ENCODE measurements around the gene GRK1.

The GRK1 gene

GRCh38 chr13:113632706-113633484 is 34.1 kb upstream of the GRK1 start:
- DNase-seq (ENCODE audit: low read depth, low spot score) = no peak

DNA sequence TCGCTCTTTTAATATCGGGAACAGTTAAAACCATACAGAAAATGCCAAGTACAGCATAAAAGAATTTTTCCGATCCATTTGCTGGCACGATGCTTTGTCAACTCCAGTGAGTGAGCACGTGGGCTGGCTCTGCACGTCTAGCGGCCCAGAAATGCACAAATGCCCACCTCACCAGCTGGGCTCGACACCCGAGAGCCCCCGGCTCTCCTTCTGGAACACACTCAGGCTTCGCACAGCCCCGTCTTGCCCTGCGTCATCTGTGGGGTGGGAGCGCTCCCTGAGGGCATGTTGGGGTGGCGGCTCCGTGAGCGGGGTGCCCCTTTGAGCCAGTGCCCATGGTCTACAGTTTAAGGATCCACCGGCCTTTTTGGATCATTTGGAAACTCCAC is 33.5 kb upstream of the GRK1 start:
- DNase-seq (ENCODE audit: low read depth, low spot score) = no peak

DNA sequence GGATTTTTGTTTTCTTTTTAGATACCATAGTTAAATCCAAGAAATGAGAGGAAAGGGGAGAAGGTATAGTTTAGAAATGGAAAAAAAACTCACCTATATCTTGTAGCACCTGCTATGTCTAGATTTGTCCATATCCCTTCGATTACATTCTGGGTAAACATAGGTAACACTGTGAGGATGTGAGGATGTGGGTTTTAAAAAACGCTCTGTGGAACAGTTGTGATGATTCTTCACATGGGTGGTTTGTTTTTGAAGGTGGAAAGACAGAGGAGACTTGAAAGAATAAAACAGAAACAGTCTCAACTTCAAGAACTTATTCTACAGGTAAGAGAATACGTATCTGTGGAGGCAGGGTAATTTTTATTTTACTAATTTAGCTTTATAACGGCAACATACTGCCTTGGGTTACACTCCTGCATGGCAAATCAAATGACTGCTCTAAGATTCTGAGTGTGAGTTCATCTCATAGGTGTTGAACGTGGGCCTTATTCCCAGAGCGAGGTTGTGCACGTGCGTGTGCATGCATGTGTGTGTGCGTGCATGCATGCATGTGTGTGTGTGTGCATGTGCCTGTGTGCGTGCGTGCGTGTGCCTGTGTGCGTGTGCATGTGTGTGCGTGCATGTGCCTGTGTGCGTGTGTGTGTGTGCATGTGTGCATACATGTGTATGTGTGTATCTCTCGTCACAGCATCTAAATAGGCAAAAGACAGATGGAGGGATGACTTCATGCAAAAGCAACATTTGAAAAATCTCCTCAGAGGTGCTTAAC is 32.6 kb upstream of the GRK1 start:
- no peak for DNase-seq (ENCODE audit: low read depth, low spot score)

GRCh38 chr13:113635048-113635420 is 32.0 kb upstream of the GRK1 start:
- no peak for DNase-seq (ENCODE audit: low read depth, low spot score)

- DNase-seq (ENCODE audit: low read depth, low spot score) = no peak
Measured at GRCh38 chr13:113635709-113636108, 31.3 kb upstream of the GRK1 start.

DNA sequence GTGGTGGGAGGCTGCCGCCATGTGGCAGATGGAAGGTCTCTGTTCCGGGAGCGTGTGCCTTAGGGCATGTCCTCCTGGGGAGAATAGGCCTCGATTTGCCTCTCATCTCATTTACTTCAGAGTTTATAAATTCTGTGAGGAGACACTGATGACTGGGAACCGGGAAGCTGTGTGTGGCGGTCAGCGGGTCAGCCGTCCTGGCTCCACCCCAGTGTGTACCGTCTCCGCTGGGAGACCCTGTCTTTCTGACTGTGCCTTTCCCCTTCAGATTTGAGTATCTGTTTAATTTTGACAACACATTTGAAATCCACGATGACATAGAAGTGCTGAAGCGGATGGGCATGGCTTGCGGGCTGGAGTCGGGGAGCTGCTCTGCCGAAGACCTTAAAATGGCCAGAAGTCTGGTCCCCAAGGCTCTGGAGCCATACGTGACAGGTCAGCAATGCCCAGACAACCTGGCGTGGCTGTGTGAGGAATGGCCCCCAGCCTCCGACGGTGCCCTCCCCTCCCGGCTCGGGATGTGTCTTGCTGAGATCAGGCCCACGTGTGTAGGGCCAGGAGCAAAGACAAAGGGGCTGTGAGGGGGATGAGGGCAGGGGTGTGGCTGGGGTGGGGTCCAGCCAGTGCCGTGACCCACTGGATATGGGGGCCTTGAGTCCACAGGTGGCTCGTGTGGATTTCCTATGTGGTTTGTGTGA is 30.6 kb upstream of the GRK1 start:
- no peak for DNase-seq (ENCODE audit: low read depth, low spot score)

GRCh38 chr13:113637262-113638160 is 29.5 kb upstream of the GRK1 start:
- DNase-seq (ENCODE audit: low read depth, low spot score) = no peak

DNA sequence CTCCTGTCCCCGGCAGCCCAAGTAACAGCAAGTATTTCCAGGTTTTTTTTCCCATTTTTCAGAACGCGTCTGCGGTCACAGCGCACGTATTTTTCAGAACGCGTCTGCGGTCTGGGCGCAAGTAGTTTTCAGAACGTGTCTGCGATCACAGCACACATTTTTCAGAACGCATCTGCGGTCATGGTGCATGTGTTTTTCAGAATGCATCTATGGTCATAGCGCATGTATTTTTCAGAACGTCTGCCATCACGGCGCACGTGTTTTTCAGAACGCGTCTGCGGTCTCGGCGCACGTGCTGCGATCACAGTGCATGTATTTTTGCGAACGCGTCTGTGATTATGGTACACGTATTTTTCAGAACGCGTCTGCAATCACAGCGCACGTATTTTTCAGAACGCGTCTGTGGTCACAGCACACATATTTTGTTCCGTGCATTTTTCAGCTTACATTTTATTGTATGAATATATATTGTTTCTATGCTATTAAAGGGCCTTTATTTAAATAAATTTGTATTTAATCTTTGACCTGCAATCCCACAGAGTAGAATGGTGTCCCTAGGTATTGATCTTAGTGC is 28.8 kb upstream of the GRK1 start:
- no peak for DNase-seq (ENCODE audit: low read depth, low spot score)

GRCh38 chr13:113638806-113639205 is 28.2 kb upstream of the GRK1 start:
- DNase-seq (ENCODE audit: low read depth, low spot score) = no peak

- DNase-seq (ENCODE audit: low read depth, low spot score) = no peak
Measured at GRCh38 chr13:113639616-113640262, 27.3 kb upstream of the GRK1 start.

DNA sequence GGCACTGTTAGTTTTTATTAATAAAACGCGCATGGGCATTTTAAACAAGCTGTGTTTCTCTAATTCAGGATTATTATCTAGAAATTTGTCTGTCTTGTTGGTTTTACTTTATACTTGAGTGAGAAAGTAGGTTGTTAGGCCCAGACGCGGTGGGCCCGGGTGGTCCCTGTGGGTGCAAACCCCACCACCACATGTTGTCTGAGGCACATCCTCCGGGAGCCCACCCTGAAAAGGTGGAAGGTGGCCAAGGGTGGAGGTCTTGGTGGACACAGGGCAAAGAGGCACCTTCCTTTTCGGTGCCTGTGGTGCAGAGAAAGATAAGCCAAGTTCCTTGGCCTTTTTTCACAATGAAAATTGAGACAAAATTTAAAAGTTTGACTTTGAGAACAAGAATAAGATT is 25.6 kb upstream of the GRK1 start:
- DNase-seq (ENCODE audit: low read depth, low spot score) = no peak

DNA sequence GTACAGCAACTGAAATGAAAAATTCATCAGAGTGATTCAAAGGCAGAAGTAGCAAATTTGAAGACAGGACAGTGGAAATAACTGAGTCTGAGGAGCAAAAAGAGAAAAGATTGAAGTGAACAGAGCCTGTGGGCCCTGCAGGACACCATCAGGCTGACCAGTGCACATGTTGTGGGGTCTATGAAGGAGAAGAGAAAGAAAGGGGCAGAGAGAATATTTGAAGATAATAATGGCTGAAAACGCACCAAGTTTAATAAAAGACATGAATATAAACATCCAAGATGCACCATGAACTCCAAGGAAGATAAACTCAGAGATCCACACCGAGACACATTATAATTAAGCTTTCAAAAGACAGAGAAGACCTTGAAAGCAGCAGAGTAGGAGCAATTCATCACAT is 24.5 kb upstream of the GRK1 start:
- DNase-seq (ENCODE audit: low read depth, low spot score) = no peak

- DNase-seq (ENCODE audit: low read depth, low spot score) = no peak
Measured at GRCh38 chr13:113643593-113643992, 23.4 kb upstream of the GRK1 start.

GRCh38 chr13:113644800-113645199 is 22.2 kb upstream of the GRK1 start:
- DNase-seq (ENCODE audit: low read depth, low spot score) = no peak

- DNase-seq (ENCODE audit: low read depth, low spot score) = no peak
Measured at GRCh38 chr13:113645329-113645728, 21.7 kb upstream of the GRK1 start.

DNA sequence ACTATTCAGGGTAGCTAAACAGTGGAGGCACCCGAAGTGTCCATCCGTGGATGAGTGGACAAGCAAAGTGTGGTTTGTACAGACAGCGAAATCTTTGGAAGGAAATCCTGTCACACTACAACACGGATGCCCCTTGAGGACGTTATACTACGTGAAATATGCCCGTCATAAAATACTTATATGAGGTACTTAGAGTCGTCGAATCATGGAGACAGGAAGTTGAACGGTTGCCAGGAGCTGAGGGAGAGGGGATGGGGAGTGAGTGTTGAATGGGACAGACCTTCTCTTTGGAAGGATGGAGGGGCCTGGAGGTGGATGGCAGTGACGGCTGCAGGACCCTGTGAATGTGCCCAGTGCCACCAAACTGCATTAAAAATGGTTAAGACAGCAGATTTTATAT is 20.6 kb upstream of the GRK1 start:
- no peak for DNase-seq (ENCODE audit: low read depth, low spot score)

- DNase-seq (ENCODE audit: low read depth, low spot score) = no peak
Measured at GRCh38 chr13:113646921-113647340, 20.1 kb upstream of the GRK1 start.

- no peak for DNase-seq (ENCODE audit: low read depth, low spot score)
Measured at GRCh38 chr13:113647351-113648215, 19.4 kb upstream of the GRK1 start.

DNA sequence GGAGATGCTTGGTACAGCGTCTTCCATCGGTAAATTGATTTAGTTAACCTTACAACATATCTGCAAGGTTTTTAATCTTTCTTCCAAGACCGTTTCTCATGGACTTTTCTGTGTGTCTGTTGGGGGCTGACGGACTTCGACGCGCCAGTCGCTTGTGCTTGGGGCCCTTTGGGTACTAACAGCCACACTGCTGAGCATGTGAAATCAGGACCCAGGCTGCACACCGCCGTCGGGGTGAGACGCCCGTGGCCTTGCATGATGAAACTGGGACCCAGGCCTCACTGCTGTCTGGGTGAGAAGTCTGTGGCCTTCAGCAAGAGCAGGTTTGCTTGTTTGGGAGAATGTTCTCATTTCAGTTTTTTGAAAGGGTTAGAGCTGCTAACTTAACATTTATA is 18.8 kb upstream of the GRK1 start:
- no peak for DNase-seq (ENCODE audit: low read depth, low spot score)

DNA sequence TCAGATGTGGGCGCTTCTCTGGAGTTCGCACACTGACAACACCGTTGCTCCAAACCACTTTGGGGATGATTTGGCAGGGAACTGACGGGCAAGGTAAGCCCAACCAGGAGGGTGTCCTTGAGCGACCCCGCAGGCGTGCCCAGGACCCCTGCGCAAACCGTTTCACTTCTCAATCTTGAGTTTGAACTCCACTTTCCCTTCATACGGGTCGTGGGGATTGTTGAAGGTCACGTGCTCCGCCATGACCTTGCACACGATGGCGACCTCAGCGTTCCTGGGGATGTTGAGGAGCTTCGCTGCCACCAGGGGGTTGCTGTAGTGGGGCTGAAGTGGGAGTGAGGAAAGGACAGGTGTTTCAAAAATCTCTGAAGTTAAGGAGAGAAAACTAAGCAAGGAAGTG is 17.8 kb upstream of the GRK1 start:
- no peak for DNase-seq (ENCODE audit: low read depth, low spot score)
